ENCODE data around the gene SPOCK1.
"Not testable (repeated sequence)": the region's sequence is repeated elsewhere in the genome, so short reads cannot be mapped to it uniquely, and the experiment has no call there.

SPOCK1 gene

DNA sequence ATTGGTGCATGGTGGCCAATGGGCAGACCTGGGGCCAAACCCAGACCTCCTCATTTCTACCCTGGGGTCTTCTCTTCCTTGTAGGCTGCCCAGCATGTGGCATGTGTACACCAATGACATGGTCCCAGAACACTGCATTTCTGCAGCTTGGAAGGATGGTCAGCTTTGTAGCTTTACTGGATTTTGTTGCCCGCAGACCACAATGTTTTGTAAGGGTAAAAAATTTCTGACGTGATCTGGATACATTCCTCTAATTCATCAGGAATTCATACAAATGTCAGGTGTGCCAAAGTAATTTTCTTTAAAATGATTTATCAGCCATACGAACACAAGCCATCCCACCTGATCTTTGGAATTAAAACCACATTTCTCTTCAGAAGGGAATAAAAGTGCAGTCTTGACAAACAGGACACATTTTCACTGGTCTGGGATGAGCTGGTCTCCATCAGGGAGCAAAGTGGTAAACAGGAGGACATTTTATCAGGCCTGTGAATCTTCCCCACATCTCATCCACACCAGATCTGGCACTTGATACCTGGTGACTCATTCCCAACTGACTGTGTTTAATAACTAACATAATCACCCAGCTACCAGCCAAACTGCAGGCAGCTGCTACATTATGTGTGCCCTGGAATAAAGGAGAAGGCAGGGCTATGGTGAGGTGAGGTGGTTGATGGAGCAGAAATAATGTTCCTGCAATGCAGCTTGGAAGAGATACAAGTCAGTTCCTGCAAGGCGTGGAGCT, 103.9 kb downstream of the SPOCK1 start:
- DNase-seq (ENCODE audit: low read depth, low spot score): no peak

DNA sequence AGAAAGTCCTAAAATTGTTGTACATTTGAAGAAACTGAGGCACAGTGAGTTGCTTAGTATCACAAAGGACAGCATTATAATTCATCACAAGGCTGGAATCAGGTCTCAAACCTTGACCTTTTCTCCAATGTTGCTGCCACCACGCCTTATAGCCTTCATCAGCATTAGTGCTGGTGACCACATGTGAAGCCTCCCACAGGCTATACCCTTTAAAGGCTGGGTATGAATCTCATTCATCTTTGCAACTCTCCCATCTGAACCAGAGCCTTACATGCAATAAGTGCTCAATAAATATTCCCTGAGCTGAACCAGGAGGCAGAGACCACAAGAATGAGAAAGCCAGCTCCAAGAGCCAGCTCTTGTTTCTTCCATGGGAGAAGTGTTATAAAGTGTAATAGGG, 104.7 kb downstream of the SPOCK1 start:
- no peak for DNase-seq (ENCODE audit: low read depth, low spot score)

DNA sequence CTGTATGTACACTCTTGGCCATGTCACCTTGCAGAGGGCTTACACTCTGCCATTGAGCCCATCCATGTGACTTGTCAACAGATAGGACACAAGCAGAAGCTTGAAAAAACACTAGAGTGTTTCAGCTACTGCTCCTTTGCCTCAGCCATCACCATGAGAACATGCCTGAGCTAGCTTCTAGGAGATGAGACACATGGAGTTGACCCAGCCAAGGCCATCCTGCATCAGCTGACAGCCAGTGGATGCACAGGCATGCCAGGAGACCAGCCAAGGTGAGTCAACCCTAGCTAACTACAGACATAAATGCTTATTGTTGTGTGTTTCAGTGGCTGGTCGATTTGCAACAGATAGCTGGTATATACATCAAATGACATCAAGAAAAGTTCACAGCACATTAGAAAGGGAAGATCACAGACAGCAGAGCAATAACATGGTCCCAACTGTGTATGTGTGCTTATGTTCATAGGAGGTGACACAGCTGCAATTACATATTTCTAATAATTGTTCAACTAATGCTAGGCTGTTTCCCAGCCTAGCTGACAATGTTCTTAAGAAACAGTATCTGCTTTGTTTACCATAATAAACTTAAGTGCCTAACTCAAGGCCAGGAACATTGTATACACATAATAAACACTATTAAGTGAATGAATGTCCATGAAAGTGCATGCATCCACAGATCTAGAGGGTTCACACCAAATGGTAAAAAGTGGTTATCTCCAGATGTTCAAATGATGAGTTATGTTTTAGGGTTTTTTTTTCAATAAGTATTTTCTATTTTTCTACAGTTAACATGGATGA, 105.7 kb downstream of the SPOCK1 start:
- DNase-seq (ENCODE audit: low read depth, low spot score): no peak

DNA sequence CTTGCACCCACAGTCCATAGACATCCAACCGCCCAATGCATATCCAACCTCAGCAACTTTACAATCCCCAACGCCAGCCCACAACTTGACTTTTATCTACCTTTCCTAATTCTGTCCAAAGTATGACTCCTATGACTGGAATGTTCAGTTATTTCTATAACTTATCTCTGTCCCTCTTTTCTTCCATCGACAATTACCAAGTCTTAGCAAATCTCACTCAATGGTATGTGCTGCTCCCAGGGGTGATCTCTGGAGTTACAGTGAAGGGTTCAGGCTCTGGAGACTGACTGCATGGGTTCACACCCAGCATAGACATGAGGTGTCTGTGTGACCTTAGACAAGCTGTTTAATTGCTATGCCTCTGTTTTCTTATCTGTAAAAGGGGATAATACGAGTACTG, 106.9 kb downstream of the SPOCK1 start:
- DNase-seq (ENCODE audit: low read depth, low spot score): no peak

DNA sequence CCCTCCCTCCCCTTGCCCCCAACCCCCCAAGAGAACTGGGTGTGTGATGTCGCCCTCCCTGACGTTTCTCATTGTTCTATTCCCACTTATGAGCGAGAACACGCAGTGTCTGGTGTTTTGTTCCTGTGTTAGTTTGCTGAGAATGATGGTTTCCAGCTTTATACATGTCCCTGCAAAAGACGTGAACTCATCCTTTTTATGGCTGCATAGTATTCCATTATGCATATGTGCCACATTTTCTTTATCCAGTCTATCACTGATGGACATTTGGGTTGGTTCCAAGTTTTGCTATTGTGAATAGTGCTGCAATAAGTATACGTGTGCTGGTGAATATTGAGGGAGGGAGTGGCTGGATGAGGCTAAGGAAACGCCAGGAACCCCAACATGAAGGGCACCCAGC, 108.1 kb downstream of the SPOCK1 start:
- not testable (repeated sequence) for DNase-seq (ENCODE audit: low read depth, low spot score)

DNA sequence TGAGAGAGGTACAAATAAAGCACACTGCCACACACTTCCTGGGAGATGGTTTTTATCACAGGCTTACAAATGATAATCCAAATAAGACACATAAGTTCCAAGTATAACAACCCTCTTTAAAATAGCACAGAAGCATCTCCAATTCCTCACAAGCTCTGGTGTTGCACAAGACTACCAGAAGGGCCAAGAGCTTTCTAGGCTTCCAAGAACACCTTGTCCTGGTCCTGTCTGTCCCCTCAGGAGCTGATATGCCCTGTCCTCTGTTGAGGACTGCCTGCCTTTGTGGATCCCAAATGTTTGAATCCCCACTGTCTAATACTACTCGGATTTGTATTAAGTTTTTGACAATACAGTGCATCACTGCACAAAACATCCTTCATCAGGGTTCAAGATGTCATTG, 110.1 kb downstream of the SPOCK1 start:
- DNase-seq (ENCODE audit: low read depth, low spot score): no peak

DNA sequence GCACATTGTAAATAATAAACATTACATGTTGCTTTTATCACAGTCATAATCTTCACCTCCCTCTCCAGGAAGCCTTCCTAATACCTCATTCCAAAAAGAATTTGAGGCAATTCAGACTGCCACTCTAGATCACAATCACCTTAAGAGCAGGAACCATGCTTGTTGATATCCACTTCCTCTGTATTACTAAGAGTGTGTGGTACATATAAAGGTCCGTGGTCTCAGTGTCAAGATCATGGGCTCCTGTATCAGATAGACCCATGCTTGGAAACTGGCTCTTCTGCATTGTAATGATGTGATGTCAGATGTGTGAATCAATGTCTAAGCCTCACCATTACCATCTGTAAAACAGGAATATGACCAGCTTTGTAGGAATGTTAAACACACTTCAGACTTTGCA, 114.1 kb downstream of the SPOCK1 start:
- no peak for DNase-seq (ENCODE audit: low read depth, low spot score)

DNA sequence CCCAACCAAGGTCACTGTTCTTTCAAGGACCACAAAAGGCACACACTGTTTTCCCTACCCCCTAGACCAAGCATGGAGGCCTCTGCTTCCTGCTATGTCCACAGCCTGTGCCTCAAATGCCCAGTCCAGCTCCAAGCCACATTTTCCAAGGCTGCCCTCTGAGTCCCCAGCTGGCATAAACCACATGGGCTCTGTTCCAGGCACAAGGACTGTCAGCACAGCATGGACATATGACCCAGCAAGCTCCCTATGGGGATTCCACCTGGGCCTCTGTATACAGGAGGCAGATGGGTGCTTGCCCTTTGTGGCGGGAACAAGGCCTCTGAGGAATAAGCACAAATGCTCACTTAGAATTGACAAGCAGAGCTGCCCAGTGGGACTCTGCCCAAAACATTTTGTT, 115.2 kb downstream of the SPOCK1 start:
- DNase-seq (ENCODE audit: low read depth, low spot score): no peak

DNA sequence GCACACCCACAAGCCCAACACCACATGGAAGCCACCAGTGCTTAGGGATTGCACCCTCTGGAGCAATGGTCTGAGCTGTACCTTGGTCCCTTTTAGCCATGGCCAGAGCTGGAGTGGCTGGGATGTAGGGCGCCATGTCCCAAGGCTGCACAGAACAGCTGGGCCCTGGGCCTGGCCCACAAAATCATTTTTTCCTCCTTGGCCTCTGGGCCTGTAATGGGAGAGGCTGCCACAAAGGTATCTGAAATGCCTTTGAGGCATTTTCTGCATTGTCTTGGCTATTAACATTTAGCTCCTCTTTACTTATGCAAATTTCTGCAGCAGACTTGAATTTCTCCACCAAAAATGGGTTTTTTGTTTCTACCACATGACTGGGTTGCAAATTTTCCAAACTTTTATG, 117.6 kb downstream of the SPOCK1 start:
- no peak for DNase-seq (ENCODE audit: low read depth, low spot score)

DNA sequence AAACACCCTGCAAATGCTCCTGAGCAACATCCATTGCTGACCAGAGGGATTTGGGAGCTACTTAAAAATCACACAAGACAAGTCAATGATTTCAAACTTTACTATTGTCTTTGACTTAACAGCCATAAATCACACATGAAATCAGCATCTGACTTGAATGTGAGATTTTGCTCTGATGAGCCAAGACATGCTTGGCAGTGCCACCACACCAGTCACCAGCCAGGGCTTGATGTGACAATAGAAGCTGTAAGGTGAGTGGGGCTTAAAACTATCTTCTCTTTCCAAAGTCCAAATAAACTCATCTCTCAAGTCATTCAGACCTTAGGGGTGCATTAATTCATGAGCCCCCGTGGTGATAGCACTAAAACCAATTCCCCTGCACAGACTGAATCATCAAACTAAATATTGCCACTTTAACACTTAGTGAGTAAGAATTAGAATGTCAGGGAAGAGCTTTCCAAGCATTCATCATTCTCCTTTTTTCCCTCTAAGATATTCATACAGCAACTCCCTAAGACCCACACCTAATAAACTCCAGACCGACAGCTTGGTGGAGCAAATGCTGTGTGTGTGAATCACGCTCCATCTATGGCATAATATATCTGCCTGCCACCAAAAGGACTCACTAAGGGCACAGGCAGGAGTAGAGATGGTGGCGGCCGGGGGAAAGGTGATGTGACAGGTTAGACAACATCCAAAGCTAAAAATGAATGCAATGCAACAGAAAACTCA, 119.4 kb downstream of the SPOCK1 start:
- DNase-seq (ENCODE audit: low read depth, low spot score): no peak

DNA sequence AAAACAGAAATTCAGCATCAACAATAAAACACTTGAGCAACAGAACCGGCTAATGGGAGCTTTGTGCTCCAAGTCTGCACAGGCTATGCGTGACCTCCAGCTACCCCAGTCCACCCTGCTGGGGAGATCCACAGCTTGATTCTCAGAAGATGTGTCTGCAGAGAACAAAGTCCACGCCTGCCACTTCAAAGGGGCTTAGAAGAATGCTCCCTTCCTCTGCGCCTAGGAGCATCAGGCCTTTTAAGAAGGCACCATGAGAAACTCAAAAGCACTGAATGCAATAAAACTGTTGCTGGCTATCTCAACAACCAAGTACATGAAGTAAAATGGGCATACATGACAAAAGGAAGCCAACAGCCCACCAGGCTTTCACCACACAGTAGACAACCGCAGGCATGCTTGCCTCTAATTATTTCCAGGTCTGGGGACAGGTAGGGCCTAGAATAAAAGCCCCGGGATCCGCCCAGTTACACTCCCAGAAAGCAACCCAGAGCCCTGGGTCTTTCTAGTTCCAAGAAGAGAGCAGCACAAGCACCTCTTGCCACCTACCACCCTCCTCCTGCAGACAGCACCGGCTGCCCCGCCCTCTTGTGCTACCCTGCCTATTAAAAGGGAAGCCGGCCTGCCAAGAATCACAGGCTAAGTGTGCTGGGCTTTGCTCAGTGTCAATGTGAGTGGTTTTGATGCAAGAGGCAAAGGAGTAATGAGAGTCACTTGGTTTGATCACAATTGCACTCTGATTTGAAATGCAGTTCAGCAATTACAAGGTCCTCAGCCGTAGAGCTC, 123.2 kb downstream of the SPOCK1 start:
- peak; percentile 47 for DNase-seq (ENCODE audit: low read depth, low spot score)

DNA sequence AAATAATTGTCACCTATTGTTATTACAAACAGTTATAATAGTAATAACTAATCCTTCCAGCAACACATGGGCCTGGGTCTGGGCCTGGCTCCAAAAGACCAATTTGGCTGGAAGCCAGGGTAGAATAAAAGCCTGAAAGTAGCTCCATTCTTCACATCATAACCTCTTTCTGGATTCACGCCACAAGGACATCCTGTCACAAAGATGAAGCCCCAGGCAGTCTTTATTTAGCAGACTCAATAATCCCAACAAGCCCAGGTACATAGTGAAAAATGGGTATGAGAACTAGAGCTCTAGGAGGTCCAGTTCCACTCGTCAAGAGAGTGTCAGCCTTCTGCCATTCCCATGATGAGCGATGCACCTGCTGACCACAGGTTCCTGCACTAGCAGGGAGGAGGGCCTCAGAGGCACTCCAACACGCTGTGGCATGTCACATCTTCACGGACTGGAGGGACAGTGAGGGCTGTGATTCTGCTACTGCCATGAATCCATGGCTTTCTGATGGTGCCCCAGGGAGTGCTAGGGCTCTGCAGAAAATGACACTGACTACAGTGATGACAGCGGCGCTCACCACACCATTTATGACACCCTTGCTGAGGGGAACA, 124.9 kb downstream of the SPOCK1 start:
- DNase-seq (ENCODE audit: low read depth, low spot score): no peak

DNA sequence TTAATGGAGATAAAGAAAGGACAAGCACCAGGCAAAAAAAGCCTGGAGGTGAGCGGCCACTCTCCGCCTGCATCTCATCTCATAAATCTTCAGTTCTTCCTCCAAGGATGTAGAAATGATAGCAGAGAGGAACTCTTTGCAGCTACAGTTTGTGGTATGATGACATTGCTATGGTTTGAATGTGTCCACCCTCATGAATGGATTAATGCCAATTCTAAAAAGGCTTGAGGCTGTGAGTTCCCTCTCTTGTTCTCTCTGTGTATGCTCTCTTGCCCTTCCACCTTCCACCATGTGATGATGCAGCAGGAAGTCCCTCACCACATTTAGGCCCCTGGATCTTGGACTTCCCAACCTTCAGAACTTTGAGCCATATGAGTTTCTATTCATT, 126.4 kb downstream of the SPOCK1 start:
- no peak for DNase-seq (ENCODE audit: low read depth, low spot score)

DNA sequence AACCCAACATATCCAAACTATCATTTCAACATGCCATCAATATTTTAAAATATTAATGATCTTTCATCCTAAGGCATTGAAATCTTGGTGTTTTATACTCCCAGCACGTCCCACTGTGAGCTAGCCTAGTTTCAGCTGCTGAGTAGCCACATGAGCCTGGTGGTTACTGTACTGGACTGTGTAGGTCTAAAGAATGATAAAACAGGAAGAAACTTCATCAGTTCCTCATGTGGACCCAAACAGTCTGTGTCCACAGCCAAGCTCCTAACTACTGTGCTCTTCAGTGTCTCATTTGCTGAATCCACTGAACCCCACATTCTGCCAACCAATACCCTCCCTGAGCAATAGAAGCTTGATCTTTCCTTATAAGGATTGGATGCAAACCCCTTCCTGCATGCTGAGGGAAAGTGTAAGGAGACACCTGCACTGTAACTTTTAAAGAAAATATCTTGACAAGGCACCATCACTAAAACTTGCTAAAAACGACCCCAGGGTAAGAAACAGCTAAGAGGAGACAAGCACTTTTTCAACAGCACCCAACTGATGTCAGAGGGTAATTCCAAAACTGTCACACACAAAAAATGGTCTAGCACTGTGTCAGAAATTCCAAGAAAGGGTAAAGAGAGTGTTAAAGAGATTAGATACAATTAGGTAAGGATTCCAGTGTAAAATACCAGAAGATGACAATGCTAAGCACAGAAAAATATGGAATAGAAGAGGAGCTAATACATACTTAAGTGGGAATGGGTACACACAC, 126.9 kb downstream of the SPOCK1 start:
- DNase-seq (ENCODE audit: low read depth, low spot score): no peak

DNA sequence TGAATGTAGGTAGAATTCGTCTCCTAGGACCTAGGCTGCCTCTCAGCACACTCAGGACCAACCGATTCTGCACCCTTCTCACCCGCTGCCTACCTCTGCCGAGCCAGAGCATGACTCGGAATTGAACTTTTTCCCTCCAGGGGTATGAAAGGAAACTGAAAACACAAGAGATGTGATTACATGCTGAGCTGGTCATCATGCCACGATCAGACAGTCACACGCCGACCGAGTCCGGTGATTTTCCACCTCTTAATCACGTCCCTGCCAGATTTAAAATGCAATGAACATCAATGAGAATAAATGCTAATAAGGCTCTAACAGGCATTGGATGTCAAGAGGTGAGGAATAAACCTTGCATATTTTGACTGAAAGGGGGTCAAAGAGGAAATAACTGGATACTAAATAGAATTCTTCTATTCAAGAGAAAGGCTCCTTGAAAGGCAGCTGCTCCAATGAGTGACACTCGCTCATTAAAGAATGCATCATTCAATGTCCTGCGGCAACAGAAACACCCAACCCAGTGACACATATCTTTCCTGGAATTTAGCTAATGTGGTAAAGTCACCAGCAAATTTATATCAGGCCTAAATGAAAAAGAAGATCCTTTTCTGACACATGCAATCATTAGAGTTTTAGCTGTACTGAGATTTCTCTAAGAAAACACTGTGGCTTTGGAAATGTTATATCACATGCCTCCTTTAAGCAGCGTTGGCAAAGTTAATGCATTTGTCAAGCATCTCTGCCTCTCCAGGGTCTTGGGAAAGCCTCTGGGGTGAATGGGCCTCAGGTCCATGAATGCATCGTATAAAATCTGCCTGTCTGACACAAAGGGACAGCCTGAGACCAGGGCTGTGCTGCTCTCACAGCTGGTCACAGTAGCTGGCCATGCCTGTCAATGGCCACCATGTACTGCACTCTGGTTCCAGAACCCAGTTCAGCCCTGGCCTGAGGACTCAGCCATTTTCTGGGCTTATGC, 128.7 kb downstream of the SPOCK1 start:
- DNase-seq (ENCODE audit: low read depth, low spot score): no peak

DNA sequence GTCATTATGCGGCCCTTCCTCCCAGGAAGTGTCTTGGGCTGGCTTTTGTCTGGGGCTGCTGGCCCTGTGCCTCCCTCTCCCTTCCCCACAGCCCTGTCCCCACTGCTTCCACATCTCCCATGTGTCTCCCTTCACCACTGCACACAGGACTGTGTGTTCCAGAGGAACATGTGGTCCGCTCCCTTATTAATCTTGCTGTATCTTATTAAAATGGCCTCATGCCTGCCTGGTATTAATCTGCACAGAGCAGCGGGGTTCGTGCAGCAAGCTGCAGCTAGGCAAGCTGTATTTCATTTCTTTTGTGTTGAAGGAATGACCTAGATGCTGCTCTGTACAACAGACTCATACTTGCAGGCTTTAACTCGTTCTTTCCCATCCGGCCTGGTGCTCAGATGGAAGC, 130.5 kb downstream of the SPOCK1 start:
- no peak for DNase-seq (ENCODE audit: low read depth, low spot score)

DNA sequence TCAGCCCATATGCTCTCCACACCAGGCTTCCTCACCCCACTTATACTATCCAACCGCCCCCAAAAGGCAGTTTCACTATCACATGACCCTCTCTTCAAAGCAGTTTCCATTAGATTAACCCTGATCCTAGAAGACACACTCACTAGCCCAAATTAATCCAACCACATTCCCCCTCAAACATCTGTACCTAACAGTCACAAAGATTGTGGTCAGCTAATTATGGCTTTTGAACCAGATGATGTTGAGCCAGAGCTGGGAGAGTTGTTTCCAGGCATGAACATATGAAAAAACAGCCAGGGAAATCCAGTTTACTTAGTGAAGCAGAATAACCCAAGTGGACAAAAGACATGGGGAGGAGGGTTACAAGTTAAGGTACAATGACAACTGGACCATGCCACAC, 131.2 kb downstream of the SPOCK1 start:
- DNase-seq (ENCODE audit: low read depth, low spot score): no peak

DNA sequence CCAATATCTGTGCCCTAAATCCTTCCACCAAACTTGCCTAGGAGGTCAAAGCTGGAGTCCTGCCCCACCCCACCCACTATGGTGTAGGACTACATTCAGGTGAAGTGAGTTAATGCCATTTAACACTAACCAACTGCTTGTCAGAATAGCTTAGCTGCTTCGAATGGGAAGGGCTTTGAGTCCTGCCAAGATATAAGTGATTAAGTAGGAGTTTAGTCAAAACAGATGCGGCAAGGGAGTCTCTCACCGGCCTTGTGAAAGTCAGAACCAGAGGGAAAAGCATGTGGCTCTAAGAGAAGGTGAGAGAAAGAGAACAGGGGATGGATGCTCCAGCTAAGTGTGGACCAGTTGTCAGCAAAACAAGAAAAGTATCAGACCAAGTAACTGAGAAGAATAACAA, 132.6 kb downstream of the SPOCK1 start:
- DNase-seq (ENCODE audit: low read depth, low spot score): no peak

DNA sequence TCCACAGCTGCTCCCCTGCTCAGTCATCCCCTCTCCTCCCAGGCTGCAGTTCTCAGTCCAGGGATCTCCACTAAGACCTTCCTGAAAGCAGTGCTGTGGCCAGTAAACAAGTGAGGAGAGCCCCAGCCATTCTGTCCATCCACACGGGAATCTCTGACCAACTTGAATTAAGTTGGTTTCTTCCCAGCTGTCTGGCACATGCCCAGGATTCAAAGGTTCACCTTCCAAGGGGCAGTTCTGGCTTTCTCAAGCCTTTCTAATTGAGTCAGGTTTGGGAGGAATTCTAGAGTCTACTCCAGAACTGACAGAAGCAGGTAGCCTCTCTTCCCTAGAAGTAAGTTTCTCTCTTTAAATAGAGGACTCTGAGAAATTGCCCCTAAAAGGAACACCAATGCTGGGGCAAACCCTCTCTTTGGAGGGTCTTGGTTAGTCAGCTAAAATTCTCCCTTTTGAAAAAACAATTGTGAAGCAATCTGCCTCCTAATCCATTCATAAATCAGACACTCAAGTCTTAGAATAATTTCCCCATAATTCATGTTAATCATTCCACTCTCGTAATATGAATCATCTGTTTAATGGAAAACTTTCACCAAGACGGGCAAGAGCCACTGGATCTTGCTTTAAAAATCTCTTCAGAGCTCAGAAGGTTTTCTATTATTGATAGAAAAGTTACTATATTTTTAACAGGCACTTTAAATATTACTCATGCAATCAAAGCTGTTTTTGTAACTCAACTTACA, 133.8 kb downstream of the SPOCK1 start:
- no peak for DNase-seq (ENCODE audit: low read depth, low spot score)

Measured in ELF-1 (cell line).